ENCODE results near the gene TTF2. TPM values are rescaled to one million over a fixed set of nuclear protein-coding genes. Genes with fewer than 3 reads are reported as not detected.
A peak's percentile ranks its signal among the peaks of the same experiment; 100 is the strongest.

The TTF2 gene
- total RNA-seq, 1 donor from 2014 or later, result 14.3 TPM

DNA sequence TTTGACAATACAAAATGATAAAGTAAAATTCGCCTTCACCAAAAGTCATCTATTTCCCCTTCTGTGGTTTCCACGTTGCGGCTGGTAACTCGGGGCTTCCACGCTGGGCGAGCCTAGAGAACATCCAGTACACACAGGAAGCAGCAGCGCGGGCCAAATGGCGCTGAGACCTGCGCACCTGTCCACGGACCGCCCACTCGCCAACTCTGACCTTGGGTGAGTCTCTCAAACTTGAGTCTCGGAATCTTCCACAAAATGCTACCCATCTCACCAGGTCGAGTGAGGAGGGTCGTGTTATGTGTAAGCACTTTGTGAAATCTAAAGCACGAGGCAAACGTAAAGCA lies 820 bp upstream of the TTF2 start:
- Histone ChIP-seq H3K4me3 (ENCODE audit: low read depth, low read length) (peak overlapping the region; percentile 75), H3K27me3 (ENCODE audit: control insufficient read depth, insufficient read depth, low read length) (no peaks in the 10 kb centered on the region), H3K36me3 (ENCODE audit: control insufficient read depth, insufficient read depth, low read length) (no peaks in the 10 kb centered on the region)
- TF ChIP-seq, protein P1, sequence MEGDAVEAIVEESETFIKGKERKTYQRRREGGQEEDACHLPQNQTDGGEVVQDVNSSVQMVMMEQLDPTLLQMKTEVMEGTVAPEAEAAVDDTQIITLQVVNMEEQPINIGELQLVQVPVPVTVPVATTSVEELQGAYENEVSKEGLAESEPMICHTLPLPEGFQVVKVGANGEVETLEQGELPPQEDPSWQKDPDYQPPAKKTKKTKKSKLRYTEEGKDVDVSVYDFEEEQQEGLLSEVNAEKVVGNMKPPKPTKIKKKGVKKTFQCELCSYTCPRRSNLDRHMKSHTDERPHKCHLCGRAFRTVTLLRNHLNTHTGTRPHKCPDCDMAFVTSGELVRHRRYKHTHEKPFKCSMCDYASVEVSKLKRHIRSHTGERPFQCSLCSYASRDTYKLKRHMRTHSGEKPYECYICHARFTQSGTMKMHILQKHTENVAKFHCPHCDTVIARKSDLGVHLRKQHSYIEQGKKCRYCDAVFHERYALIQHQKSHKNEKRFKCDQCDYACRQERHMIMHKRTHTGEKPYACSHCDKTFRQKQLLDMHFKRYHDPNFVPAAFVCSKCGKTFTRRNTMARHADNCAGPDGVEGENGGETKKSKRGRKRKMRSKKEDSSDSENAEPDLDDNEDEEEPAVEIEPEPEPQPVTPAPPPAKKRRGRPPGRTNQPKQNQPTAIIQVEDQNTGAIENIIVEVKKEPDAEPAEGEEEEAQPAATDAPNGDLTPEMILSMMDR (IDR thresholded peaks at IDR 0.05; ENCODE audit: insufficient read depth, low read length, poor library complexity, severe bottlenecking), result no peak
- no peak for DNase-seq (ENCODE audit: low read depth)

GRCh38 chr1:117060441-117061317 lies 553 bp downstream of the TTF2 start:
- DNase-seq (ENCODE audit: low read depth), result no peak
- Histone ChIP-seq H3K27me3 (ENCODE audit: control insufficient read depth, insufficient read depth, low read length) (no peaks in the 10 kb centered on the region), H3K4me3 (ENCODE audit: low read depth, low read length) (peak overlapping the region; percentile 75), H3K36me3 (ENCODE audit: control insufficient read depth, insufficient read depth, low read length) (no peaks in the 10 kb centered on the region)
- TF ChIP-seq, protein P1 (IDR thresholded peaks at IDR 0.05; ENCODE audit: insufficient read depth, low read length, poor library complexity, severe bottlenecking), result no peak

DNA sequence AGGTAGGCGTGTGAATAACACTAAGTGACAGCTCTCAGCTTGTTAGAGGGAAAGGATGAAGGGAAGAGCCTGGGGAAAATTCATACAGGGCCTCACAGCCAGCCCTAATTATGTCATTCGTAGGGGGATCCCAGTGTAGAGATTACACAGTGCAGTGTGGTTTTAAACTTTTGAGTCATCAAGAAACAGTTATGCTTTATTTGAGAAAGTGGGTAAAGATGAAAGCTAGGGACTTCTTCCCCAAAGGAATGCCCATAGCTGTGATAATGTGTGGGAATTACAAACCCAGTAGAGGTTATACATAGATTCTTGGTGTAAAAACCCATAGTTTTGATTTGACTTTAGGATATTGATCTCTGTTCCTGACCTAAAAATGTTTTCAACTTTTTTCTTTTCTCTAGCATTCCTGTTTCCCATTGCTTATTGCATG lies 1.9 kb downstream of the TTF2 start:
- H3K36me3 ChIP-seq (ENCODE audit: control insufficient read depth, insufficient read depth, low read length), result no peaks in the 10 kb centered on the region
- H3K4me3 ChIP-seq (ENCODE audit: low read depth, low read length), result no peak overlapping the region
- TF ChIP-seq, protein P1 (IDR thresholded peaks at IDR 0.05; ENCODE audit: insufficient read depth, low read length, poor library complexity, severe bottlenecking), result no peak
- DNase-seq (ENCODE audit: low read depth), result peak; percentile 25
- H3K27me3 ChIP-seq (ENCODE audit: control insufficient read depth, insufficient read depth, low read length), result no peaks in the 10 kb centered on the region

DNA sequence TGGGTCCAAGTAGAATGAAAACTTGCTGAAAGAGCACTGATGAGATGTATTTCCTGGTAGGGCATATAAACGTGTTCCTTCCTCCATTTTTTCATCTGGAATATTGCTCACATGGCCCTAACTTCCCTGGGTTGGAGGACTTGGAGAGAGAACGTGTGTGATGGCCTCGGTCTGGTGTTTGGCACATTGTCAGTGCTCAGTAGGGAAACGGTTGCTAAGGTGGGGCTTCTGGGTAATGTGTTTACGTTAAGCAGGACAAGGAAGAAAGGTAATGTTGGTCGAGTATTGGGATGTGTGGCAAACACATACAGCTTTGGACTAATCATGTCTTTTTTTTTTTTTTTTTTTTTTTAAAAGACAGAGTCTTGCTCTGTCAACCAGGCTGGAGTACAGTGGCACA lies 6.2 kb downstream of the TTF2 start:
- Histone ChIP-seq H3K36me3 (ENCODE audit: control insufficient read depth, insufficient read depth, low read length) (no peaks in the 10 kb centered on the region), H3K4me3 (ENCODE audit: low read depth, low read length) (no peak overlapping the region)
- DNase-seq (ENCODE audit: low read depth), result no peak

DNA sequence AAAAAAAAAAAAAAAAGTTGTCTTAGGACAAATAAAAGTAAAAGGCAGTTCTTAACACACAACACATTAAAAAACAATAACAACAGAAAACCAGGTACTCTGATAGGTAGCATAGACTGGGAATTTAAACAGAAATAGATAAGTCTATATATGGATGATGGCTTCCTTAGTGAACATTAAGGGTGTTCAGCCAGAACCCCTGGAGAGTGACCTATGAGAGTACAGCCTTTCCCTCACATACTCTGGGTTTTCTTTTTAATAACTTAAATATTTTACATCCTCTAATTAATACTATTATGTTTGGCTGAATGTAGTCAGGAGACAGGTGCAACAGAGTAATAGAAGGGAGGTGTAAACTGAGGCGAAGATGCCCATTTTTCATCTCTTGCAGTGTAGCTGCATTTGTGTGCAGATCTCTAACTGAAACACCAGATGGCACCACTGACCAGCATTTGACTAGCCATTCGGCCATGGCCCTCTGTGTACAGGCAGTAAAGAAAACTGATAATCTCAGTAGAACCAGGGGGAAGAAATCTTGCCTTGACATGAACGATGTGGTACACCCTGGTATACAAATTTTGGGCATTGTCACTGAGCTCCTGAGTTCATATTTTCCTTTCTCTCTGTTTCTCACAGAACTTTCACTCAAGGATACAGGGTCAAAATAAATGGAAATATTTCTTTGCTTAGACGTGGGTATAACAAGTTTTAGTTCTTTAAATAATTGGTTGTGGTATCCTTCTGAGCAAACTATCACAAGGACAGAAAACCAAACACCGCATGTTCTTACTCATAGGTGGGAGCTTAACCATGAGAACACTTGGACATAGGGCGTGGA lies 7.6 kb downstream of the TTF2 start:
- Histone ChIP-seq H3K4me3 (ENCODE audit: low read depth, low read length) (no peak overlapping the region), H3K27me3 (ENCODE audit: control insufficient read depth, insufficient read depth, low read length) (no peaks in the 10 kb centered on the region), H3K36me3 (ENCODE audit: control insufficient read depth, insufficient read depth, low read length) (no peaks in the 10 kb centered on the region)
- DNase-seq (ENCODE audit: low read depth), result no peak
- TF ChIP-seq, protein P1 (IDR thresholded peaks at IDR 0.05; ENCODE audit: insufficient read depth, low read length, poor library complexity, severe bottlenecking), result peak; percentile 70

More for the DNA sequence above, 6.2 kb downstream of the TTF2 start:
- TF ChIP-seq, protein P1 (IDR thresholded peaks at IDR 0.05; ENCODE audit: insufficient read depth, low read length, poor library complexity, severe bottlenecking), result no peak
- H3K27me3 ChIP-seq (ENCODE audit: control insufficient read depth, insufficient read depth, low read length), result no peaks in the 10 kb centered on the region

Measured in kidney epithelial cell (primary cell).